ENCODE results near the gene FDXR.

FDXR gene

DNA sequence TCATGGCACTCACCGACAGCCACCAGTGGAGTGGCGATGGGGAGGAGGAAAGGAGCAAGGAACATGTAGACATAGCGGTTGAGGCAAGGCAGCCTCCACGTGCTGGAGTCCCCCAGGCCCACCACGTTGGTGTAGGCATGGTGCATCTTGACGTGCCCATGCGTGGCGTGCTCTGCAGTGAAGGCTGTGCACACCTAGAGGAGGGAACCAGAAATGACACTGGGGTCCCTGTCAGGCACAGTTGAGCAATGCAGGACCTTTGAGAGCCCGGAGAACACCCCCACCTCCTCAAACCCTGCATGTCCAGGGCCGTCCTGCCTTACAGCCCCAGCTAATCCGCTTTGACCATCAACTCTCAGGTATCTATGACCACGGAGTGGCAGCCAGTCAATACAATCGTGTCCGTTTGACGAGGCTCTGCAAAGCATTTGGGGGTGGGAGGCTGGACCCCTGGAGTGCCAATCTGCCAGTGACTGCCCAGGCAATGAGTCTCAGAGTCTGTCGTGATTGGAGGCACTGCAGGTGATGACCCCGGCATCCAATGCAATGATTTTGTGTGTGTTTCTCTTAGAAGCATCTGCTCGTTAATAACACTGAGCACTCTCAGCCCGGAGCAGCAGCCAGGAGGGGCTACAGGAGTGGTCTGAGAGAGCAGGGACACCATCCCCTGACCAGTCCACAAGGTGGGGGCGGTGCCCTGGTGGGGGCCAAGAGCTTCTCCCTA is 9.9 kb upstream of the FDXR start:
- H3K27me3 ChIP-seq (ENCODE audit: insufficient read depth, low read depth, severe bottlenecking) = no peaks in the 10 kb centered on the region
- H3K9me3 ChIP-seq (ENCODE audit: severe bottlenecking) = no peaks in the 10 kb centered on the region
- TF ChIP-seq, protein P1, sequence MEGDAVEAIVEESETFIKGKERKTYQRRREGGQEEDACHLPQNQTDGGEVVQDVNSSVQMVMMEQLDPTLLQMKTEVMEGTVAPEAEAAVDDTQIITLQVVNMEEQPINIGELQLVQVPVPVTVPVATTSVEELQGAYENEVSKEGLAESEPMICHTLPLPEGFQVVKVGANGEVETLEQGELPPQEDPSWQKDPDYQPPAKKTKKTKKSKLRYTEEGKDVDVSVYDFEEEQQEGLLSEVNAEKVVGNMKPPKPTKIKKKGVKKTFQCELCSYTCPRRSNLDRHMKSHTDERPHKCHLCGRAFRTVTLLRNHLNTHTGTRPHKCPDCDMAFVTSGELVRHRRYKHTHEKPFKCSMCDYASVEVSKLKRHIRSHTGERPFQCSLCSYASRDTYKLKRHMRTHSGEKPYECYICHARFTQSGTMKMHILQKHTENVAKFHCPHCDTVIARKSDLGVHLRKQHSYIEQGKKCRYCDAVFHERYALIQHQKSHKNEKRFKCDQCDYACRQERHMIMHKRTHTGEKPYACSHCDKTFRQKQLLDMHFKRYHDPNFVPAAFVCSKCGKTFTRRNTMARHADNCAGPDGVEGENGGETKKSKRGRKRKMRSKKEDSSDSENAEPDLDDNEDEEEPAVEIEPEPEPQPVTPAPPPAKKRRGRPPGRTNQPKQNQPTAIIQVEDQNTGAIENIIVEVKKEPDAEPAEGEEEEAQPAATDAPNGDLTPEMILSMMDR (IDR thresholded peaks at IDR 0.05; ENCODE audit: low read depth, low read length) = peak; percentile 48
- DNase-seq = peak; percentile 71
- no peak overlapping the region for H3K4me3 ChIP-seq (ENCODE audit: low read depth, low read length)
- no peaks in the 10 kb centered on the region for H3K36me3 ChIP-seq
- H3K27ac ChIP-seq = no peak overlapping the region

DNA sequence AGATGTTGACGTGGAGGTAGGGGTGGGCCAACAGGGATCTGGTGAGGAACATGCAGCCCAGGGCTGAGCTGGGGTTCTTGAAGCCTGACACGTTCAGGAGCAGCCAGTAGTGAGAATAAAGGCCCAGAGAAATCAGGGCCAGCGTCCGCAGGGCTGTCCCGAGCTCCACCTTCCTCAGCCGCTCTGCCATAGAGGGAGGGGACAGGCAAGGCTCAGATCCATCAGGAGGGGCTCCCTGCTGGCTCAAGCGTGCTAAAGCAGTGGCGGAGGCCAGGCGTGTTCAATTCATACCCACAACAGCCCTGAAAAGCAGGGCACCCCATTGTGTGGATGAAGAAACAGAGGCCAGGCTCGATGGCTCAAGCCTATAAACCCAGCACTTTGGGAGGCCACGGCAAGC is 8.3 kb upstream of the FDXR start:
- H3K4me3 ChIP-seq (ENCODE audit: low read depth, low read length) = no peak overlapping the region
- no peaks in the 10 kb centered on the region for H3K36me3 ChIP-seq
- H3K27ac ChIP-seq = no peak overlapping the region
- H3K9me3 ChIP-seq (ENCODE audit: severe bottlenecking) = no peaks in the 10 kb centered on the region
- TF ChIP-seq, protein P1 (IDR thresholded peaks at IDR 0.05; ENCODE audit: low read depth, low read length) = no peak
- no peak for DNase-seq
- H3K27me3 ChIP-seq (ENCODE audit: insufficient read depth, low read depth, severe bottlenecking) = no peaks in the 10 kb centered on the region

DNA sequence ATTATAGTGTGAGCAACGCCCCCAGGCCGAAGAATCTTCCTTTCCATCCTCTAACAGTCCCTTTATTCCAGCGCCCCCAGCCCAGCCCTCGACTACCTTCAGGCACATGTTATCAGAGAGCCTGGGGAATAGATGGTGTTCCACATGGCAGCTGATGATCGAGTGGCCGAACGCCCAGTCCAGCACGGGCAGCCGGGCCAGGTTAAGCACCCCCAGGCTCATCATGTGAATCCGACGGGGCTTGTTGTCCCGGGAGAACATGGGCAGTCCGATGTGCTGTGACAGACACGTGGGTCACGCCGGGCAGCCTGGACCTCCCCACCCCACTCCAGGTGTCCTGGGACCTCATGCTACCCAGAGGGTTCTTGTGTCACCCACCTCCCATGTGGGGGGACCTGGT is 6.5 kb upstream of the FDXR start:
- Histone ChIP-seq H3K9me3 (ENCODE audit: severe bottlenecking) (no peaks in the 10 kb centered on the region), H3K27ac (no peak overlapping the region), H3K4me3 (ENCODE audit: low read depth, low read length) (no peak overlapping the region), H3K27me3 (ENCODE audit: insufficient read depth, low read depth, severe bottlenecking) (no peaks in the 10 kb centered on the region), H3K36me3 (no peaks in the 10 kb centered on the region)
- no peak for DNase-seq
- TF ChIP-seq, protein P1 (IDR thresholded peaks at IDR 0.05; ENCODE audit: low read depth, low read length) = no peak

DNA sequence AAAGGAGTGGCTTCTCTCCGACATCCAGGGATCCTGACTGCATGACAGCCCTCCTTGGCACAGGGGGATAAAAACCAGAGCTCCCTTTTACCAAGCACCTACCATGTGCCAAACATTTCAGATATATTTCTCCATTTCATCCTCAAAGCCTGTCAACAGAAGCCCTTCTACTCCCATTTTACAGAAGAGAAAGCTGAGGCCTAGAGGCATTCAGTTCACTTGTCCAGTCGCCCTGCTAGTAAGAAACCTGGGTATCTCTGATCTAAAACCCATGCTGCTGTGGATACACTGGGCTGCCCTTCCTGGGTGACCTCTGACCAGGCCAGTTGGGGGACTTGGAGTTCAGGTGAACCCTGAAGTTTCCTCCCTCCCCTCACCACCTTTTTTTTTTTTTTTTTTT is 5.9 kb upstream of the FDXR start:
- DNase-seq = no peak
- Histone ChIP-seq H3K9me3 (ENCODE audit: severe bottlenecking) (no peaks in the 10 kb centered on the region), H3K27ac (no peak overlapping the region), H3K4me3 (ENCODE audit: low read depth, low read length) (no peak overlapping the region), H3K36me3 (no peaks in the 10 kb centered on the region), H3K27me3 (ENCODE audit: insufficient read depth, low read depth, severe bottlenecking) (no peaks in the 10 kb centered on the region)
- TF ChIP-seq, protein P1 (IDR thresholded peaks at IDR 0.05; ENCODE audit: low read depth, low read length) = no peak

DNA sequence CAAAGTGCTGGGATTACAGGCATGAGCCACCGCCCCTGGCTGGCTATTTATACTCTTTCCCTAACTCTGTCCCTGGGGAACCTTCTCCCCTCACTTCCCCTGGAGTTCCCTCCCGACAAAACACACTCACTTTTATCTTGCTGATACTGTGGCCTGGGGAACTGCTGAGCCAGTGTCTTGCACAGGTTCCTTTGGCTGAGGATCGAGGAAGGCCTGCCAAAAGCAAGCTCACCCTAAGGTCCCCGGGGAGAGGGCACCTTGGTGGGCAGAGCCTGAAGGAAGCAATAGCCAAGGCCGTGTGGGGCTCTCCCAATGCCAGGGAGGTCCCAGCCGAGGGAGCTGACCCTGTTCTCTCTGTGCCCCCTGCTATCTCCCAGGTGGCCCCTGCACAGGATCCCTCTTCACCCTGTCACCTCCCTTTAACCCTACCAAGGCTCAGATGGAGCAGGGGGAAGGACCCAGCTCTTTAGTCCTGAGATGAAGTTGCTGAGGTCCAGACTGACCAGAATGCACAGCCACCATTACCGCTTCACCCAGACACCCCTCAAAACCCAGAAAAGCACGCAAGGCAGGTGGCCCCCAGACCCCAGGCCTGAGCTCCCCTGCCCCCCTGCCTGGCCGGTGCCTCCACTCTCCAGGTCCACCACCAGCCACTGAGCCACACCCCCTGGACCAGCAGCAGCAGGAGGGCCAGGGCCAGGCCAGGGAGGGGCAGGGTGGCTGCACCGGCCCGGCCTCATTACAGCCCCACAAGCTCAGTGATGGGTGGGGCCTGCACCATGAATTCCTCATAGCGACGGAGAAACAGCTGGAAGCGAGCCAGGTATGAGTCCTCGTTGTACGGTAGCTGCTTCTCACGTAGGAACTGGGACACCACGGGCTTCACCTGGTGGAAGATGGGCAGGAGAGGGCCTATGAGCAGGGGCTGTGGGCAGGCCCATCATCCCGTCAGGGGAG is 5.1 kb upstream of the FDXR start:
- no peak for DNase-seq
- no peaks in the 10 kb centered on the region for H3K27me3 ChIP-seq (ENCODE audit: insufficient read depth, low read depth, severe bottlenecking)
- H3K27ac ChIP-seq = no peak overlapping the region
- TF ChIP-seq, protein P1 (IDR thresholded peaks at IDR 0.05; ENCODE audit: low read depth, low read length) = no peak
- no peak overlapping the region for H3K4me3 ChIP-seq (ENCODE audit: low read depth, low read length)
- no peaks in the 10 kb centered on the region for H3K36me3 ChIP-seq
- H3K9me3 ChIP-seq (ENCODE audit: severe bottlenecking) = no peaks in the 10 kb centered on the region

All from WERI-Rb-1 (cell line).